Skeletal muscle satellite cell (primary cell): ENCODE measurements around the gene CHAF1A.

Source experiments
- H3K27me3 ChIP-seq: 2 replicates; pipeline ENCODE4 v1.7.0; 2013; ENCODE audit warnings: low read length; ENCODE audit not compliant: control insufficient read depth, insufficient read depth
- H3K36me3 ChIP-seq: 2 replicates; pipeline ENCODE4 v1.7.0; 2013; ENCODE audit warnings: mild to moderate bottlenecking, control low read depth, low read length; ENCODE audit not compliant: insufficient read depth
- H3K4me1 ChIP-seq: 2 replicates; pipeline ENCODE4 v1.7.0; 2013; ENCODE audit warnings: low read length; ENCODE audit not compliant: control insufficient read depth, insufficient read depth
- H3K4me2 ChIP-seq: 2 replicates; pipeline ENCODE4 v1.7.0; 2013; ENCODE audit warnings: mild to moderate bottlenecking, low read length
- H3K4me3 ChIP-seq: 2 replicates; pipeline ENCODE4 v1.7.0; 2013; ENCODE audit warnings: low read length
- H3K9ac ChIP-seq: 2 replicates; pipeline ENCODE4 v1.7.0; 2013; ENCODE audit warnings: mild to moderate bottlenecking, low read depth, low read length, moderate library complexity
- H3K9me3 ChIP-seq: replicated peaks from 2 replicates; pipeline ENCODE4 v1.7.0; 2013; ENCODE audit warnings: mild to moderate bottlenecking, control low read depth, low read length

The CHAF1A gene

GRCh38 chr19:4388337-4389063 lies 13.9 kb upstream of the CHAF1A start:
- Histone ChIP-seq H3K9me3 (no peaks in the 10 kb centered on the region), H3K27me3 (no peaks in the 10 kb centered on the region), H3K36me3 (peaks cover 32% of the 10 kb centered on the region), H3K4me2 (no peak overlapping the region), H3K4me1 (peaks cover 64% of the 10 kb centered on the region), H3K9ac (peak overlapping the region; percentile 9), H3K4me3 (no peak overlapping the region)

GRCh38 chr19:4389064-4389375 lies 13.4 kb upstream of the CHAF1A start:
- H3K4me1 ChIP-seq = peaks cover 68% of the 10 kb centered on the region
- no peaks in the 10 kb centered on the region for H3K27me3 ChIP-seq
- H3K9ac ChIP-seq = peak overlapping the region; percentile 9
- peaks cover 31% of the 10 kb centered on the region for H3K36me3 ChIP-seq
- no peaks in the 10 kb centered on the region for H3K9me3 ChIP-seq
- H3K4me2 ChIP-seq = no peak overlapping the region
- H3K4me3 ChIP-seq = no peak overlapping the region

- peak overlapping the region; percentile 73 for H3K4me2 ChIP-seq
- H3K9ac ChIP-seq = peak overlapping the region; percentile 20
- H3K27me3 ChIP-seq = no peaks in the 10 kb centered on the region
- no peaks in the 10 kb centered on the region for H3K9me3 ChIP-seq
- H3K4me1 ChIP-seq = peaks cover 73% of the 10 kb centered on the region
- peaks cover 30% of the 10 kb centered on the region for H3K36me3 ChIP-seq
- peak overlapping the region; percentile 53 for H3K4me3 ChIP-seq
These were observed 12.9 kb upstream of the CHAF1A start for GRCh38 chr19:4389511-4390016.

- Histone ChIP-seq H3K9ac (peak overlapping the region; percentile 60), H3K4me3 (peak overlapping the region; percentile 53), H3K4me1 (peaks cover 77% of the 10 kb centered on the region), H3K4me2 (peak overlapping the region; percentile 73), H3K36me3 (peaks cover 33% of the 10 kb centered on the region), H3K9me3 (no peaks in the 10 kb centered on the region), H3K27me3 (no peaks in the 10 kb centered on the region)
These were observed 12.3 kb upstream of the CHAF1A start for GRCh38 chr19:4390017-4390566.

- peak overlapping the region; percentile 73 for H3K4me2 ChIP-seq
- peak overlapping the region; percentile 60 for H3K9ac ChIP-seq
- peaks cover 32% of the 10 kb centered on the region for H3K36me3 ChIP-seq
- peak overlapping the region; percentile 53 for H3K4me3 ChIP-seq
- peaks cover 73% of the 10 kb centered on the region for H3K4me1 ChIP-seq
- H3K27me3 ChIP-seq = no peaks in the 10 kb centered on the region
- H3K9me3 ChIP-seq = no peaks in the 10 kb centered on the region
These were observed 11.7 kb upstream of the CHAF1A start for GRCh38 chr19:4390567-4391305.

- no peaks in the 10 kb centered on the region for H3K27me3 ChIP-seq
- peak overlapping the region; percentile 53 for H3K4me3 ChIP-seq
- peak overlapping the region; percentile 73 for H3K4me2 ChIP-seq
- peaks cover 32% of the 10 kb centered on the region for H3K36me3 ChIP-seq
- H3K9ac ChIP-seq = peak overlapping the region; percentile 60
- H3K9me3 ChIP-seq = no peaks in the 10 kb centered on the region
- H3K4me1 ChIP-seq = peaks cover 68% of the 10 kb centered on the region
These were observed 11.1 kb upstream of the CHAF1A start for GRCh38 chr19:4391306-4391693.

GRCh38 chr19:4391701-4392483 lies 10.5 kb upstream of the CHAF1A start:
- Histone ChIP-seq H3K9ac (peak overlapping the region; percentile 60), H3K4me2 (peak overlapping the region; percentile 73), H3K27me3 (no peaks in the 10 kb centered on the region), H3K4me3 (peak overlapping the region; percentile 53), H3K9me3 (no peaks in the 10 kb centered on the region), H3K4me1 (peaks cover 69% of the 10 kb centered on the region), H3K36me3 (peaks cover 34% of the 10 kb centered on the region)

- H3K9me3 ChIP-seq = no peaks in the 10 kb centered on the region
- H3K4me2 ChIP-seq = peak overlapping the region; percentile 72
- H3K4me1 ChIP-seq = peaks cover 69% of the 10 kb centered on the region
- peaks cover 41% of the 10 kb centered on the region for H3K36me3 ChIP-seq
- peak overlapping the region; percentile 56 for H3K4me3 ChIP-seq
- H3K9ac ChIP-seq = peak overlapping the region; percentile 60
- H3K27me3 ChIP-seq = no peaks in the 10 kb centered on the region
These were observed 8.4 kb upstream of the CHAF1A start for GRCh38 chr19:4393947-4394590.

GRCh38 chr19:4396949-4397783 lies 5.3 kb upstream of the CHAF1A start:
- H3K4me2 ChIP-seq = peak overlapping the region; percentile 67
- H3K9me3 ChIP-seq = no peaks in the 10 kb centered on the region
- H3K9ac ChIP-seq = peak overlapping the region; percentile 42
- no peaks in the 10 kb centered on the region for H3K27me3 ChIP-seq
- H3K4me1 ChIP-seq = peaks cover 44% of the 10 kb centered on the region
- H3K36me3 ChIP-seq = peaks cover 35% of the 10 kb centered on the region
- H3K4me3 ChIP-seq = peak overlapping the region; percentile 46

- peaks cover 41% of the 10 kb centered on the region for H3K4me1 ChIP-seq
- peak overlapping the region; percentile 86 for H3K4me2 ChIP-seq
- peak overlapping the region; percentile 76 for H3K4me3 ChIP-seq
- H3K27me3 ChIP-seq = no peaks in the 10 kb centered on the region
- H3K9ac ChIP-seq = peak overlapping the region; percentile 98
- H3K36me3 ChIP-seq = peaks cover 29% of the 10 kb centered on the region
- H3K9me3 ChIP-seq = no peaks in the 10 kb centered on the region
These were observed 2.7 kb upstream of the CHAF1A start for GRCh38 chr19:4399812-4400134.
